Ramos (cell line): ENCODE results near the gene POLR2J3.
"Not testable (repeated sequence)": the region's sequence is repeated elsewhere in the genome, so short reads cannot be mapped to it uniquely, and the experiment has no call there.

Experiments
- in situ Hi-C: fragments of 300-500 bp; cut with MboI; formaldehyde crosslinking; loops from one replicate; pipeline ENCODE4 v1.14.3; 2022; ENCODE audit warnings: low sequenced_read_pairs; ENCODE audit not compliant: unreplicated experiment

Gene POLR2J3

GRCh38 chr7:102527182-102527581, 45.2 kb downstream of the POLR2J3 start:
- in situ Hi-C loops, result not testable (repeated sequence)

DNA sequence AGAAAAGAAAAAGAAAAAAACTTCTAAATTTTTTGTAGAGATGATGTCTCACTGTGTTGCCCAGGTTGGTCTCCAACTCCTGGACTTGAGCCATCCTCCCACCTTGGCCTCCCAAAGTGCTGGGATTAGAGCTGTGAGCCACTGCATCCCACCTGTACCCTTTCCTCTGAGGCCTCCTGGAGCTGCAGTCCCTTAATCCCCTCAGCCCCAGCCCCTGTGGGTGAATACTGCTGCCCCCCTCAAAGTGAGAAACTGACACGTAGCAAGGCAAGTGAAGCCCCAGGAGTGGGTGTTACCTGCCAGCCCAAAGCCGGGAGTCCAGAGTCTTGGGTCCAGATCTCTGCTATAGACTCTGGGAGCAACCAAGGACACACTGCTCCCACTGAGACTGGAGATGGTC, 47.6 kb downstream of the POLR2J3 start:
- in situ Hi-C loops, result not testable (repeated sequence)

- in situ Hi-C loops, result not testable (repeated sequence)
These were observed 51.6 kb downstream of the POLR2J3 start for GRCh38 chr7:102520797-102521196.

GRCh38 chr7:102517550-102518147, 54.7 kb downstream of the POLR2J3 start, which contains the start of gene RASA4B:
RASA4B (minus strand) TSS chr7:102517777; CDS start chr7:102517710, 67 bp downstream.
- in situ Hi-C loops, result not testable (repeated sequence)
